Suprapubic skin (tissue), 4 donors: ENCODE data around the gene TUBA4B.

Source experiments
- POLR2A ChIP-seq, 2 donors: fragments of 450-650 bp; IDR thresholded peaks; one replicate each; pipeline ENCODE4 v1.6.1; 2017; ENCODE audit warnings: antibody characterized with exemption in 2 of 2, mild to moderate bottlenecking in 2 of 2, moderate library complexity in 2 of 2
- POLR2AphosphoS5 ChIP-seq, 3 donors: sonication (generic); formaldehyde crosslinking; IDR thresholded peaks; one replicate each; pipeline ENCODE4 v1.6.1; 2017; ENCODE audit warnings: antibody characterized with exemption in 3 of 3
- TF ChIP-seq, protein P1 (sequence below), 2 donors: fragments of 200-600 bp in 1 of 2; fragments of 450-650 bp in 1 of 2; sonication (generic) in 1 of 2; IDR thresholded peaks; one replicate each; pipeline ENCODE4 v1.5.1; 2016 to 2019; ENCODE audit warnings: antibody characterized with exemption in 2 of 2, mild to moderate bottlenecking in 1 of 2, moderate library complexity in 1 of 2

GRCh38 chr2:219220652-219221402 lies 32.2 kb upstream of the TUBA4B start:
- TF ChIP-seq, protein P1, sequence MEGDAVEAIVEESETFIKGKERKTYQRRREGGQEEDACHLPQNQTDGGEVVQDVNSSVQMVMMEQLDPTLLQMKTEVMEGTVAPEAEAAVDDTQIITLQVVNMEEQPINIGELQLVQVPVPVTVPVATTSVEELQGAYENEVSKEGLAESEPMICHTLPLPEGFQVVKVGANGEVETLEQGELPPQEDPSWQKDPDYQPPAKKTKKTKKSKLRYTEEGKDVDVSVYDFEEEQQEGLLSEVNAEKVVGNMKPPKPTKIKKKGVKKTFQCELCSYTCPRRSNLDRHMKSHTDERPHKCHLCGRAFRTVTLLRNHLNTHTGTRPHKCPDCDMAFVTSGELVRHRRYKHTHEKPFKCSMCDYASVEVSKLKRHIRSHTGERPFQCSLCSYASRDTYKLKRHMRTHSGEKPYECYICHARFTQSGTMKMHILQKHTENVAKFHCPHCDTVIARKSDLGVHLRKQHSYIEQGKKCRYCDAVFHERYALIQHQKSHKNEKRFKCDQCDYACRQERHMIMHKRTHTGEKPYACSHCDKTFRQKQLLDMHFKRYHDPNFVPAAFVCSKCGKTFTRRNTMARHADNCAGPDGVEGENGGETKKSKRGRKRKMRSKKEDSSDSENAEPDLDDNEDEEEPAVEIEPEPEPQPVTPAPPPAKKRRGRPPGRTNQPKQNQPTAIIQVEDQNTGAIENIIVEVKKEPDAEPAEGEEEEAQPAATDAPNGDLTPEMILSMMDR (IDR thresholded peaks at IDR 0.05) = no peak
- TF ChIP-seq POLR2AphosphoS5 (IDR thresholded peaks at IDR 0.05) (no peak), POLR2A (IDR thresholded peaks at IDR 0.05) (no peak)
